Large intestine (tissue), 3 donors: Measurements from ENCODE around the gene GLP2R. TPM values are rescaled to one million over a fixed set of nuclear protein-coding genes. Genes with fewer than 3 reads are reported as not detected.

Experiments used
- DNase-seq, 2 donors: peaks; one replicate each; pipeline versions ENCODE4 v3.0.0 to v3.0.0-alpha.2; 2013
- H3K27ac ChIP-seq: one replicate; pipeline ENCODE4 v1.5.1; 2013; ENCODE audit warnings: low read length
- H3K27me3 ChIP-seq: 2 replicates; pipeline ENCODE4 v1.6.1; 2013; ENCODE audit warnings: low read length; ENCODE audit not compliant: control insufficient read depth, insufficient read depth
- H3K36me3 ChIP-seq: 2 replicates; pipeline ENCODE4 v1.6.1; 2013; ENCODE audit warnings: low read length; ENCODE audit not compliant: control insufficient read depth, insufficient read depth
- H3K4me1 ChIP-seq: one replicate; pipeline ENCODE4 v1.6.1; 2013; ENCODE audit warnings: low read length; ENCODE audit not compliant: control insufficient read depth, insufficient read depth
- H3K4me3 ChIP-seq: one replicate; pipeline ENCODE4 v1.5.1; 2013; ENCODE audit warnings: low read length
- H3K9me3 ChIP-seq: one replicate; pipeline ENCODE4 v1.6.1; 2013; ENCODE audit warnings: mild to moderate bottlenecking, low read depth, low read length, moderate library complexity; ENCODE audit not compliant: control insufficient read depth
- WGBS: methylation state at CpG from one replicate; pipeline ENCODE4 v1.1.5; 2013; ENCODE audit warnings: low lambda C conversion rate; ENCODE audit not compliant: insufficient coverage; 5-methylcytosine and 5-hydroxymethylcytosine counted together
- polyA plus RNA-seq: library from polyadenylated mRNA; unstranded; fragments of 120-200 nt; gene quantifications from one replicate; pipeline ENCODE4 v1.2.1, GENCODE V29; 2013

Gene GLP2R
- polyA plus RNA-seq, 1 donor = 6.4 TPM

- WGBS = 50% methylated on average over 2 of the region's 13 CpGs
- H3K4me1 ChIP-seq = no peaks in the 10 kb centered on the region
- no peaks in the 10 kb centered on the region for H3K36me3 ChIP-seq
- H3K9me3 ChIP-seq = no peaks in the 10 kb centered on the region
- H3K27ac ChIP-seq = peak overlapping the region; percentile 23
- H3K4me3 ChIP-seq = no peak overlapping the region
- no peak for DNase-seq
- no peaks in the 10 kb centered on the region for H3K27me3 ChIP-seq
These were observed 2.9 kb downstream of the GLP2R start for GRCh38 chr17:9828296-9829295.

GRCh38 chr17:9829343-9829742 lies 3.6 kb downstream of the GLP2R start:
- 79% methylated on average over 2 of the region's 2 CpGs for WGBS
- no peaks in the 10 kb centered on the region for H3K4me1 ChIP-seq
- H3K9me3 ChIP-seq = no peaks in the 10 kb centered on the region
- H3K4me3 ChIP-seq = no peak overlapping the region
- DNase-seq = no peak
- H3K27me3 ChIP-seq = no peaks in the 10 kb centered on the region
- no peak overlapping the region for H3K27ac ChIP-seq
- H3K36me3 ChIP-seq = no peaks in the 10 kb centered on the region

GRCh38 chr17:9830711-9831110 lies 5.0 kb downstream of the GLP2R start:
- H3K27me3 ChIP-seq = no peaks in the 10 kb centered on the region
- no peak overlapping the region for H3K27ac ChIP-seq
- no peaks in the 10 kb centered on the region for H3K4me1 ChIP-seq
- no peaks in the 10 kb centered on the region for H3K9me3 ChIP-seq
- H3K36me3 ChIP-seq = no peaks in the 10 kb centered on the region
- no CpG with 5 or more reads among the region's 2 CpGs for WGBS
- no peak overlapping the region for H3K4me3 ChIP-seq
- DNase-seq = no peak

- no CpG with 5 or more reads among the region's 4 CpGs for WGBS
- DNase-seq = no peak
These were observed 8.2 kb downstream of the GLP2R start for GRCh38 chr17:9833922-9834321.

GRCh38 chr17:9837551-9838471 lies 12.1 kb downstream of the GLP2R start:
- WGBS = 80% methylated on average over 1 of the region's 11 CpGs
- peak in 1 of 2 donors; percentile 13 for DNase-seq
- Histone ChIP-seq H3K9me3 (no peaks in the 10 kb centered on the region), H3K36me3 (no peaks in the 10 kb centered on the region), H3K27me3 (peaks cover 2% of the 10 kb centered on the region), H3K4me1 (no peaks in the 10 kb centered on the region), H3K27ac (no peak overlapping the region), H3K4me3 (no peak overlapping the region)

More at GRCh38 chr17:9833922-9834321, 8.2 kb downstream of the GLP2R start:
- Histone ChIP-seq H3K36me3 (no peaks in the 10 kb centered on the region), H3K27ac (no peak overlapping the region), H3K27me3 (peaks cover 2% of the 10 kb centered on the region), H3K4me3 (no peak overlapping the region), H3K4me1 (no peaks in the 10 kb centered on the region), H3K9me3 (no peaks in the 10 kb centered on the region)

- H3K27me3 ChIP-seq = peaks cover 2% of the 10 kb centered on the region
- WGBS = no CpG with 5 or more reads among the region's 4 CpGs
- no peak overlapping the region for H3K4me3 ChIP-seq
- H3K27ac ChIP-seq = no peak overlapping the region
- H3K9me3 ChIP-seq = no peaks in the 10 kb centered on the region
- H3K36me3 ChIP-seq = no peaks in the 10 kb centered on the region
- DNase-seq = no peak
- no peaks in the 10 kb centered on the region for H3K4me1 ChIP-seq
These were observed 13.7 kb downstream of the GLP2R start for GRCh38 chr17:9839433-9839832.

- H3K27ac ChIP-seq = peak overlapping the region; percentile 21
- H3K4me1 ChIP-seq = no peaks in the 10 kb centered on the region
- WGBS = no CpG with 5 or more reads among the region's 14 CpGs
These were observed 16.5 kb downstream of the GLP2R start for GRCh38 chr17:9842057-9842758.

GRCh38 chr17:9843152-9844010 lies 17.7 kb downstream of the GLP2R start:
- Histone ChIP-seq H3K4me1 (no peaks in the 10 kb centered on the region), H3K27ac (no peak overlapping the region), H3K4me3 (no peak overlapping the region), H3K9me3 (no peaks in the 10 kb centered on the region), H3K27me3 (peaks cover 2% of the 10 kb centered on the region), H3K36me3 (no peaks in the 10 kb centered on the region)
- no peak for DNase-seq
- 100% methylated on average over 1 of the region's 14 CpGs for WGBS

More at GRCh38 chr17:9842057-9842758, 16.5 kb downstream of the GLP2R start:
- Histone ChIP-seq H3K9me3 (no peaks in the 10 kb centered on the region), H3K36me3 (no peaks in the 10 kb centered on the region), H3K27me3 (peaks cover 2% of the 10 kb centered on the region), H3K4me3 (no peak overlapping the region)
- DNase-seq = peak; percentile 15 to 22

- no peak overlapping the region for H3K27ac ChIP-seq
- H3K4me1 ChIP-seq = no peaks in the 10 kb centered on the region
- no CpG with 5 or more reads among the region's 8 CpGs for WGBS
- no peak for DNase-seq
- H3K27me3 ChIP-seq = no peaks in the 10 kb centered on the region
- H3K4me3 ChIP-seq = no peak overlapping the region
- no peaks in the 10 kb centered on the region for H3K36me3 ChIP-seq
- no peaks in the 10 kb centered on the region for H3K9me3 ChIP-seq
These were observed 18.4 kb downstream of the GLP2R start for GRCh38 chr17:9844153-9844552.
